Lower lobe of right lung (tissue), 2 donors: ENCODE measurements around the gene CCDC71. TPM values are rescaled to one million over a fixed set of nuclear protein-coding genes. Genes with fewer than 3 reads are reported as not detected.

ENCODE experiments used
- ATAC-seq, 2 donors: fragments of 200-7000 bp; cut with Tn5 transposase; one replicate each; pipeline ENCODE4 v1.9.1; 2020 to 2022; ENCODE audit warnings: mild to moderate bottlenecking in 2 of 2, moderate library complexity in 2 of 2
- DNase-seq: peaks from one replicate; pipeline ENCODE4 v3.0.0-alpha.2; 2020
- H3K27ac ChIP-seq: fragments of 200-600 bp; one replicate; pipeline ENCODE4 v1.8.0; 2022
- H3K27me3 ChIP-seq: fragments of 200-600 bp; one replicate; pipeline ENCODE4 v1.8.0; 2022; ENCODE audit warnings: low read depth
- H3K36me3 ChIP-seq: fragments of 200-600 bp; one replicate; pipeline ENCODE4 v1.8.0; 2022; ENCODE audit warnings: mild to moderate bottlenecking
- H3K4me1 ChIP-seq: fragments of 200-600 bp; one replicate; pipeline ENCODE4 v1.8.0; 2022
- H3K4me3 ChIP-seq: fragments of 200-600 bp; one replicate; pipeline ENCODE4 v1.8.0; 2022; ENCODE audit warnings: mild to moderate bottlenecking
- H3K9me3 ChIP-seq: fragments of 200-600 bp; one replicate; pipeline ENCODE4 v1.8.0; 2022
- intact Hi-C: fragments of 100-400 bp; cut with DNase I; formaldehyde crosslinking; loops from one replicate; pipeline ENCODE4 v1.11.0; 2022
- total RNA-seq: library from RNA; stranded (reverse); fragmentation: NEBNext Ultra II Directional; extraction: Animal tissue kit (Norgen Biotek cat#: 25700); gene quantifications from one replicate; pipeline ENCODE4 v1.2.1, GENCODE V29; 2021
- TF ChIP-seq, protein P1 (sequence below): fragments of 200-600 bp; IDR thresholded peaks from one replicate; pipeline ENCODE4 v1.8.0; 2022; ENCODE audit warnings: antibody characterized with exemption, mild to moderate bottlenecking
- donor health status: DM: no; HTN: yes; CAD: no; lungs with severe emphysema.

The CCDC71 gene
- total RNA-seq, 1 donor from 2014 or later: 23.4 TPM

DNA sequence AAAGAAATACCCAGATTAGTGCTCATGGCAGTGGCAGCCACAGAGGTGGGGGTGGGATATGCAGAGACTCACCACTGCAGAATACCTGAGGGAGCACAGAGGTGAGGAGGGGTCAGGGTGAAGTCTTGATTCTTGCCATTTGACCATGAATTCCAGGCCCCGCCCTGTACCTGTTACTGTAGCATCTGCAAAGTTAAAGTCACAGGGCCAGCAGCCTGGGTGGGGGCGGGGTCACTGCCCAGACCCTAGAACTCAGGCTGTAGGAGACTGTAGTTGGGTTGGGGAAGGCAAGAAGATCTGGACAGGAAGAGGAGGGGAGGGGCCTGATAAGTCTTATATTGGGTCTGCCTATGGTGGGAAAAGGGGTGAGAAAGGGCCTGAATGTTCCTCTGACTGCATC is 14.5 kb downstream of the CCDC71 start:
- no peaks in the 10 kb centered on the region for H3K4me1 ChIP-seq
- no peak for ATAC-seq
- TF ChIP-seq, protein P1, sequence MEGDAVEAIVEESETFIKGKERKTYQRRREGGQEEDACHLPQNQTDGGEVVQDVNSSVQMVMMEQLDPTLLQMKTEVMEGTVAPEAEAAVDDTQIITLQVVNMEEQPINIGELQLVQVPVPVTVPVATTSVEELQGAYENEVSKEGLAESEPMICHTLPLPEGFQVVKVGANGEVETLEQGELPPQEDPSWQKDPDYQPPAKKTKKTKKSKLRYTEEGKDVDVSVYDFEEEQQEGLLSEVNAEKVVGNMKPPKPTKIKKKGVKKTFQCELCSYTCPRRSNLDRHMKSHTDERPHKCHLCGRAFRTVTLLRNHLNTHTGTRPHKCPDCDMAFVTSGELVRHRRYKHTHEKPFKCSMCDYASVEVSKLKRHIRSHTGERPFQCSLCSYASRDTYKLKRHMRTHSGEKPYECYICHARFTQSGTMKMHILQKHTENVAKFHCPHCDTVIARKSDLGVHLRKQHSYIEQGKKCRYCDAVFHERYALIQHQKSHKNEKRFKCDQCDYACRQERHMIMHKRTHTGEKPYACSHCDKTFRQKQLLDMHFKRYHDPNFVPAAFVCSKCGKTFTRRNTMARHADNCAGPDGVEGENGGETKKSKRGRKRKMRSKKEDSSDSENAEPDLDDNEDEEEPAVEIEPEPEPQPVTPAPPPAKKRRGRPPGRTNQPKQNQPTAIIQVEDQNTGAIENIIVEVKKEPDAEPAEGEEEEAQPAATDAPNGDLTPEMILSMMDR: no peak
- H3K27ac ChIP-seq: no peak overlapping the region
- H3K27me3 ChIP-seq: no peaks in the 10 kb centered on the region
- no peaks in the 10 kb centered on the region for H3K36me3 ChIP-seq
- intact Hi-C loops: no loop called here
- no peak overlapping the region for H3K4me3 ChIP-seq
- H3K9me3 ChIP-seq: no peaks in the 10 kb centered on the region
- no peak for DNase-seq

DNA sequence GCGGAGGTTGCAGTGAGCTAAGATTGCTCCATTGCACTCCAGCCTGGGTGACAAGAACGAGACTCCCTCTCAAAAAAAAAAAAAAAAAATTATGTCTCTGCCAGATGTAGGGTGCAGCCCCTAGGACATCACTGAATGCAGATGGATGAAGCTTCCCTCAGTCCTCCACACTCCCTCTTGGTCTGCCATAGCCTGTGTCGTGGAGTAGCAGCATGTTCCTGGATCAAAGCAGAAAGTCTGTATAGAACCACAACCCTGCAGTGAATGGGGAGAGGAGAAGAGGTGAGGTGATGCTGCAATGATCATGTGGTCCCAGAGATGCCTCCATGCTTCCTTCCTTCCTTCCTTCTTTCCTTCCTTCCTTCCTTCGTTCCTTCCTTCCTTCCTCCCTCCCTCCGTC is 18.0 kb downstream of the CCDC71 start:
- Histone ChIP-seq H3K27ac (no peak overlapping the region), H3K36me3 (no peaks in the 10 kb centered on the region), H3K4me3 (no peak overlapping the region), H3K9me3 (no peaks in the 10 kb centered on the region), H3K27me3 (no peaks in the 10 kb centered on the region), H3K4me1 (no peaks in the 10 kb centered on the region)
- ATAC-seq (no peak), DNase-seq (no peak)
- TF ChIP-seq, protein P1: no peak
- intact Hi-C loops: no loop called here

DNA sequence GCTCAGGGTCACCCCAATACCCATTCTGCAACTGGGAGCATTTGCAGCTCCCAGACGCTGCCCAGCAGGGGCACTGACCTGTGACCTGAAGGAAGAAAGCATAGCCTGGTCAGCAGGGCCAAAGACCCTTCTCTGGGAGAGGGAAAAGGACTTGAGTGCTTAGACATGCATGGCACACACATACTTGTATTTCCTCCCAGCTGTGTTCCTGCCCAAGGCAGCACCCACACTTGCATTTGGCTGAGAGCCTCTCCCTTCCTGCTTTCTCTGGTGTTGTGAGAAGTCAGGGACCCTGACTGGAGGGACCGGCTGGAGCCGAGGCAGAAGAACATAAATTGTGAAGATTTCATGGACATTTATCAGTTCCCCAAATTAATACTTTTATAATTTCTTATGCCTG is 26.1 kb downstream of the CCDC71 start:
- Histone ChIP-seq H3K27me3 (peaks cover 4% of the 10 kb centered on the region), H3K4me1 (no peaks in the 10 kb centered on the region), H3K4me3 (no peak overlapping the region), H3K27ac (no peak overlapping the region), H3K9me3 (no peaks in the 10 kb centered on the region), H3K36me3 (no peaks in the 10 kb centered on the region)
- TF ChIP-seq, protein P1: no peak
- intact Hi-C loops: no loop called here
- ATAC-seq (no peak), DNase-seq (no peak)

DNA sequence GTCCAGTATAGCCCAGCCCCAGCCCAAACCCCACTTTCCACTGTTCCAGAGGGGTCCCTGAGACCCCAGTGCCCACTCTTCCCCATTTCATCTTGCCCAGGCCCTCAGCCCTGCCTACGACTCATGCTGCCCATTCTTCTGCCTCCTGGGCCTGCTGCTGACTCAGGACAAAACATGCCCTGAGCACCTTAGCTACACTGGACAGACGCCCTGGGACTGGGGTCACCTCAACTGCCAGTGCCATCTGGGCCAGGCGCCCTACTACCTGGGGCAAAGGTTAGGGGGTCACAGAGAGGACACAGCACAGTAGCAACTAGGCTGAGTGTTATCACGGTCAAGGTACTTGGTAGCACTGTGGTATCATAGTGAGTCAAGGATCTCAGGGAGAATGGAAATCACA is 30.6 kb downstream of the CCDC71 start:
- peaks cover 4% of the 10 kb centered on the region for H3K27me3 ChIP-seq
- H3K27ac ChIP-seq: no peak overlapping the region
- intact Hi-C loops: no loop called here
- DNase-seq (no peak), ATAC-seq (no peak)
- H3K4me1 ChIP-seq: peaks cover 25% of the 10 kb centered on the region
- peaks cover 6% of the 10 kb centered on the region for H3K36me3 ChIP-seq
- no peaks in the 10 kb centered on the region for H3K9me3 ChIP-seq
- TF ChIP-seq, protein P1: no peak
- H3K4me3 ChIP-seq: no peak overlapping the region

DNA sequence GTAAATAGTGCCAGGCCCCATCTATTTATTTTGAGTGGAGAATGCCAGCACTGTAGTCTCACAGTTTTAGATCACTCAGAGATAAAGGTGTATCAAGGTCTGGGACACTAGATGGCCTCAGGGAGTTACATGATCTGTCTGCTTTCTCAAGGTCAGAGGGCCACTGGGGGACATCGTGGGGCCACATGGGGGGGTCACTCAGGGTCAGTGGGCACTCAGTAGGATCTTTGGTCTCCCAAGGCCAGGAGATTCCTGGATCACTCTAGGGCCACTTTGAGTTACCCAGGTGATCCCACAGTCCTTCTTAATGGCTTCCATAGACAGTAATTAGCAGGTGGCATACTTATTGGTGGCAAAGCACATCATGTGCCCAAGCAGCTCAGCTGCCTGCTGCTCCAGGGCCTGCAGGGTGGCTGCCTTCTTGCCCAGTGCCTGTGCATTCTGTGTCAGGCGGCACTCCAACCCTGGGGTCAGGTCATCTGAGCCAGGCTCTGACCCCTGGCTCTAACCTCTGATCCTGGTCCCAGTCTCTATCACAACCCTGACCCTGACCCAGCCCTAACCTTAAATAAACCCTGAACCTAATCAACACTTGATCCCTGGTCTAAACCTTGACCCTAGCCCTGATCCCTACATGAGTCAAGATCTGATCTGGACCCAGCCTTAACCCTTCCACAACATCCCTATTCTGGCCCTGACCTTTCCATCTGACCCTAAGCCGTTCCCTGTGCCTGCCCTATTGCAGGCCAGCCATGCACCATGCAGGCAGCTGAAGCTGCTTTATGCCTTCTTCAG is 31.5 kb downstream of the CCDC71 start:
- no peak for ATAC-seq
- Histone ChIP-seq H3K9me3 (no peaks in the 10 kb centered on the region), H3K27ac (peak overlapping the region; percentile 90)

More for the DNA sequence above, 31.5 kb downstream of the CCDC71 start:
- intact Hi-C loops: no loop called here
- H3K4me1 ChIP-seq: peaks cover 32% of the 10 kb centered on the region
- TF ChIP-seq, protein P1: no peak
- peaks cover 14% of the 10 kb centered on the region for H3K36me3 ChIP-seq
- DNase-seq: no peak
- peak overlapping the region; percentile 76 for H3K4me3 ChIP-seq
- peaks cover 4% of the 10 kb centered on the region for H3K27me3 ChIP-seq
